Neural progenitor cell (in vitro differentiated cells): ENCODE measurements around the gene TUT1. TPM values are rescaled to one million over a fixed set of nuclear protein-coding genes. Genes with fewer than 3 reads are reported as not detected.
A peak's percentile ranks its signal among the peaks of the same experiment; 100 is the strongest.

Experiments used
- DNase-seq: peaks from one replicate; pipeline ENCODE4 v3.0.0-alpha.2; 2016; ENCODE audit warnings: low spot score
- H2AFZ ChIP-seq: fragments of 200-600 bp; sonication (generic); replicated peaks from 2 replicates; pipeline ENCODE4 v1.6.1; 2016; ENCODE audit warnings: antibody characterized with exemption
- H3F3A ChIP-seq: fragments of 200-600 bp; sonication (generic); 2 replicates; pipeline ENCODE4 v1.6.1; 2016; ENCODE audit warnings: antibody characterized with exemption, low read depth
- H3K27ac ChIP-seq: fragments of 200-600 bp; sonication (generic); 2 replicates; pipeline ENCODE4 v1.5.1; 2016; ENCODE audit warnings: mild to moderate bottlenecking
- H3K27me3 ChIP-seq: fragments of 200-600 bp; sonication (generic); 2 replicates; pipeline ENCODE4 v1.6.1; 2016; ENCODE audit warnings: mild to moderate bottlenecking, moderate library complexity
- H3K36me3 ChIP-seq: fragments of 200-600 bp; sonication (generic); 2 replicates; pipeline ENCODE4 v1.5.1; 2016
- H3K4me1 ChIP-seq: fragments of 200-600 bp; sonication (generic); 2 replicates; pipeline ENCODE4 v1.6.1; 2016; ENCODE audit warnings: mixed run types
- H3K4me2 ChIP-seq: fragments of 200-600 bp; sonication (generic); 2 replicates; pipeline ENCODE4 v1.6.1; 2016
- H3K4me3 ChIP-seq: fragments of 200-600 bp; sonication (generic); 2 replicates; pipeline ENCODE4 v1.5.1; 2016
- H3K79me2 ChIP-seq: fragments of 200-600 bp; sonication (generic); 2 replicates; pipeline ENCODE4 v1.6.1; 2016; ENCODE audit warnings: low read depth
- H3K9ac ChIP-seq: fragments of 200-600 bp; sonication (generic); 2 replicates; pipeline ENCODE4 v1.6.1; 2016
- H3K9me3 ChIP-seq: fragments of 200-600 bp; sonication (generic); 2 replicates; pipeline ENCODE4 v1.5.1; 2016; ENCODE audit warnings: low read depth
- H4K20me1 ChIP-seq: fragments of 200-600 bp; sonication (generic); 2 replicates; pipeline ENCODE4 v1.6.1; 2016; ENCODE audit warnings: low read depth
- H3K27ac Mint-ChIP-seq: 3 replicates; pipeline ENCODE4 v1.8.0; 2021; ENCODE audit warnings: mixed read lengths
- H3K27me3 Mint-ChIP-seq: 2 replicates; pipeline ENCODE4 v1.8.0; 2022; ENCODE audit warnings: low read depth, mild to moderate bottlenecking, inconsistent platforms, moderate library complexity, mixed read lengths; ENCODE audit not compliant: insufficient read depth
- H3K36me3 Mint-ChIP-seq: 3 replicates; pipeline ENCODE4 v1.8.0; 2021; ENCODE audit warnings: mixed read lengths
- H3K4me1 Mint-ChIP-seq: 3 replicates; pipeline ENCODE4 v1.8.0; 2021; ENCODE audit warnings: mixed read lengths
- H3K4me3 Mint-ChIP-seq: 3 replicates; pipeline ENCODE4 v1.8.0; 2021; ENCODE audit warnings: mild to moderate bottlenecking, moderate library complexity, mixed read lengths
- H3K9me3 Mint-ChIP-seq: 3 replicates; pipeline ENCODE4 v1.8.0; 2020; ENCODE audit warnings: mixed read lengths
- CTCF ChIP-seq: fragments of 200-600 bp; sonication (generic); IDR thresholded peaks from 2 replicates; pipeline ENCODE4 v1.5.1; 2017; ENCODE audit warnings: antibody characterized with exemption, mild to moderate bottlenecking
- EZH2 ChIP-seq: fragments of 200-600 bp; sonication (generic); IDR thresholded peaks from 2 replicates; pipeline ENCODE4 v1.6.1; 2017; ENCODE audit warnings: antibody characterized with exemption, mild to moderate bottlenecking, moderate library complexity
- EZH2phosphoT487 ChIP-seq: fragments of 200-600 bp; sonication (generic); IDR thresholded peaks from 2 replicates; pipeline ENCODE4 v1.6.1; 2017; ENCODE audit warnings: antibody characterized with exemption
- total RNA-seq: library from RNA; depleted of rRNA; stranded (reverse); fragments of >200 nt; gene quantifications from 2 replicates; pipeline ENCODE4 v1.2.3, GENCODE V29; 2015; ENCODE audit warnings: low replicate concordance

Gene TUT1
- total RNA-seq, 1 donor from 2014 or later, result 4.8 TPM

GRCh38 chr11:62615521-62615920 is 24.2 kb upstream of the TUT1 start:
- peaks cover 23% of the 10 kb centered on the region for H3K4me1 Mint-ChIP-seq
- no peak overlapping the region for H3K9ac ChIP-seq
- H3K27me3 Mint-ChIP-seq, result peaks cover 4% of the 10 kb centered on the region
- TF ChIP-seq CTCF (no peak), EZH2phosphoT487 (no peak), EZH2 (no peak)
- peaks cover 9% of the 10 kb centered on the region for H3K79me2 ChIP-seq
- H4K20me1 ChIP-seq, result no peaks in the 10 kb centered on the region
- H3K4me1 ChIP-seq, result peaks cover 7% of the 10 kb centered on the region
- H3K36me3 ChIP-seq, result no peaks in the 10 kb centered on the region
- no peak for DNase-seq
- H3K27ac Mint-ChIP-seq, result no peak overlapping the region
- H3K4me3 Mint-ChIP-seq, result no peak overlapping the region
- no peak overlapping the region for H3K4me2 ChIP-seq
- H3K9me3 Mint-ChIP-seq, result no peaks in the 10 kb centered on the region
- no peak overlapping the region for H3K27ac ChIP-seq
- no peak overlapping the region for H3K4me3 ChIP-seq
- H3K36me3 Mint-ChIP-seq, result peaks cover 3% of the 10 kb centered on the region
- no peaks in the 10 kb centered on the region for H3K9me3 ChIP-seq
- H2AFZ ChIP-seq, result no peak overlapping the region
- peaks cover 13% of the 10 kb centered on the region for H3K27me3 ChIP-seq
- peaks cover 30% of the 10 kb centered on the region for H3F3A ChIP-seq

DNA sequence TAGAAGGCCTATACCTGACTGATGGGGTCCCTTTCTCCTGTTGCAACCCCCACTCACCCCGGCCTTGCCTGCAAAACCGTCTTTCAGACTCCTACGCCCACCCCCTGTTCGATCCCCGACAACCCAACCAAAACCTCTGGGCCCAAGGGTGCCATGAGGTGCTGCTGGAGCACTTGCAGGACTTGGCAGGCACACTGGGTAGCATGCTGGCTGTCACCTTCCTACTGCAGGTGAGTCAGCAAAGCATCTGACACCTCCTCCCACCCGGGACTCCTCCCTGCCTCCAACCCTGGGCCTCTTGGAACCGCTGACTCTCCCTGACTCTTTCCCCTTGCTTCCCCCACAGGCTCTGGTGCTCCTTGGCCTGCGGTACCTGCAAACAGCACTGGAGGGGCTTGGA is 23.0 kb upstream of the TUT1 start:
- H3K9me3 Mint-ChIP-seq, result no peaks in the 10 kb centered on the region
- Histone ChIP-seq H3K4me3 (no peak overlapping the region), H3K9ac (no peak overlapping the region), H3K9me3 (no peaks in the 10 kb centered on the region), H3F3A (peaks cover 22% of the 10 kb centered on the region), H3K27ac (no peak overlapping the region), H3K4me2 (no peak overlapping the region), H3K27me3 (peaks cover 13% of the 10 kb centered on the region), H3K36me3 (no peaks in the 10 kb centered on the region), H3K79me2 (no peaks in the 10 kb centered on the region), H2AFZ (no peak overlapping the region), H3K4me1 (peaks cover 7% of the 10 kb centered on the region), H4K20me1 (no peaks in the 10 kb centered on the region)
- H3K27me3 Mint-ChIP-seq, result peaks cover 4% of the 10 kb centered on the region
- TF ChIP-seq EZH2, result no peak
- peaks cover 25% of the 10 kb centered on the region for H3K4me1 Mint-ChIP-seq
- H3K4me3 Mint-ChIP-seq, result peak overlapping the region; percentile 81
- no peak for DNase-seq
- peaks cover 5% of the 10 kb centered on the region for H3K36me3 Mint-ChIP-seq
- peak overlapping the region; percentile 95 for H3K27ac Mint-ChIP-seq

DNA sequence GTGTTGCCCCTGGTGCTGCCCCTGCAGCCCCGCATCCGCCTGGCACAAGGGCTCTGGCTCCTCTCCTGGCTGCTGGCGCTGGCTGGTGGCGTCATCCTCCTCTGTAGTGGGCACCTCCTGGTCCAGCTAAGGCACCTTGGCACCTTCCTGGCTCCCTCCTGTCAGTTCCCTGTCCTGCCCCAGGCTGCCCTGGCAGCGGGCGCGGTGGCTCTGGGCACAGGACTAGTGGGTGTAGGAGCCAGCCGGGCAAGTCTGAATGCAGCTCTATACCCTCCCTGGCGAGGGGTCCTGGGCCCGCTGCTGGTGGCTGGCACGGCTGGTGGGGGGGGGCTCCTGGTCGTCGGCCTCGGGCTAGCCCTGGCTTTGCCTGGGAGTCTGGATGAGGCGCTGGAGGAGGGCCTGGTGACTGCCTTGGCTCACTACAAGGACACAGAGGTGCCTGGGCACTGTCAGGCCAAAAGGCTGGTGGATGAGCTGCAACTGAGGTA is 22.0 kb upstream of the TUT1 start:
- Histone ChIP-seq H3K9ac (no peak overlapping the region), H3K4me3 (peak overlapping the region; percentile 94)
- H3K36me3 Mint-ChIP-seq, result peaks cover 2% of the 10 kb centered on the region

More for the DNA sequence above, 22.0 kb upstream of the TUT1 start:
- Histone ChIP-seq H3K4me2 (peak overlapping the region; percentile 81), H3K4me1 (peaks cover 7% of the 10 kb centered on the region), H2AFZ (no peak overlapping the region), H3K79me2 (no peaks in the 10 kb centered on the region), H3K27me3 (peaks cover 13% of the 10 kb centered on the region), H4K20me1 (no peaks in the 10 kb centered on the region), H3K9me3 (no peaks in the 10 kb centered on the region), H3K27ac (no peak overlapping the region), H3F3A (peaks cover 20% of the 10 kb centered on the region), H3K36me3 (no peaks in the 10 kb centered on the region)
- H3K4me3 Mint-ChIP-seq, result peak overlapping the region; percentile 27
- H3K27me3 Mint-ChIP-seq, result peaks cover 4% of the 10 kb centered on the region
- no peak for TF ChIP-seq EZH2phosphoT487
- TF ChIP-seq CTCF, result no peak
- no peak for TF ChIP-seq EZH2
- peaks cover 25% of the 10 kb centered on the region for H3K4me1 Mint-ChIP-seq
- H3K27ac Mint-ChIP-seq, result no peak overlapping the region
- H3K9me3 Mint-ChIP-seq, result no peaks in the 10 kb centered on the region
- DNase-seq, result no peak
